Stimulated activated naive B cell treated with anti-CD40 and anti-IgM and Interleukin-4, amounts not matched to agents 10 μg/mL and 1 μg/mL and 100 μg/mL, for 72 hours (primary cell): ENCODE results near the gene ARV1.
A peak's percentile ranks its signal among the peaks of the same experiment; 100 is the strongest.
"Not testable (repeated sequence)": the region's sequence is repeated elsewhere in the genome, so short reads cannot be mapped to it uniquely, and the experiment has no call there.

Experiments used
- ATAC-seq, 2 donors: fragments of 150-1000 bp; cut with Tn5 transposase; replicated peaks; 2 replicates each; pipeline ENCODE4 v1.10.0; 2021; ENCODE audit warnings: moderate library complexity in 1 of 2
- DNase-seq: peaks from one replicate; pipeline ENCODE4 v3.0.0; 2021
- H3K27ac Mint-ChIP-seq: one replicate; pipeline ENCODE4 v1.8.0; 2022; ENCODE audit warnings: mild to moderate bottlenecking, mixed read lengths
- H3K27me3 Mint-ChIP-seq, 2 donors: one replicate each; pipeline ENCODE4 v1.8.0; 2022; ENCODE audit warnings: mixed read lengths in 2 of 2
- H3K36me3 Mint-ChIP-seq, 2 donors: one replicate each; pipeline ENCODE4 v1.8.0; 2022; ENCODE audit warnings: mixed read lengths in 2 of 2, mild to moderate bottlenecking in 1 of 2
- H3K4me1 Mint-ChIP-seq, 2 donors: one replicate each; pipeline ENCODE4 v1.8.0; 2022; ENCODE audit warnings: mixed read lengths in 2 of 2, mild to moderate bottlenecking in 1 of 2
- H3K4me3 Mint-ChIP-seq, 2 donors: one replicate each; pipeline ENCODE4 v1.8.0; 2022; ENCODE audit warnings: mild to moderate bottlenecking in 2 of 2, mixed read lengths in 2 of 2, moderate library complexity in 1 of 2
- H3K9me3 Mint-ChIP-seq, 2 donors: one replicate each; pipeline ENCODE4 v1.8.0; 2022; ENCODE audit warnings: mixed read lengths in 2 of 2, mild to moderate bottlenecking in 1 of 2

Gene ARV1

GRCh38 chr1:231016966-231017365, 38.1 kb downstream of the ARV1 start:
- ATAC-seq (no peak), DNase-seq (no peak)
- H3K27ac Mint-ChIP-seq, result no peak overlapping the region
- no peaks in the 10 kb centered on the region for H3K9me3 Mint-ChIP-seq
- H3K36me3 Mint-ChIP-seq, result peaks cover 4 to 5% of the 10 kb centered on the region in 2 donors
- H3K27me3 Mint-ChIP-seq, result no peaks in the 10 kb centered on the region
- H3K4me1 Mint-ChIP-seq, result peaks cover 7 to 9% of the 10 kb centered on the region in 2 donors
- no peak overlapping the region for H3K4me3 Mint-ChIP-seq

GRCh38 chr1:231019711-231020110, 40.8 kb downstream of the ARV1 start:
- Mint-ChIP-seq H3K27me3 (no peaks in the 10 kb centered on the region), H3K4me1 (peaks cover 7 to 9% of the 10 kb centered on the region in 2 donors), H3K36me3 (peaks cover 4 to 5% of the 10 kb centered on the region in 2 donors), H3K4me3 (peak overlapping the region in 1 of 2 donors; percentile 71), H3K9me3 (no peaks in the 10 kb centered on the region), H3K27ac (peak overlapping the region; percentile 56)
- DNase-seq (no peak), ATAC-seq (no peak)

- peaks cover 7 to 9% of the 10 kb centered on the region in 2 donors for H3K4me1 Mint-ChIP-seq
- peak overlapping the region; percentile 64 to 71 for H3K4me3 Mint-ChIP-seq
- peaks cover 4 to 5% of the 10 kb centered on the region in 2 donors for H3K36me3 Mint-ChIP-seq
- peak overlapping the region; percentile 0 for H3K27ac Mint-ChIP-seq
- no peaks in the 10 kb centered on the region for H3K9me3 Mint-ChIP-seq
- ATAC-seq, result peak; percentile 70 to 76
- H3K27me3 Mint-ChIP-seq, result no peaks in the 10 kb centered on the region
- DNase-seq, result no peak
Measured at GRCh38 chr1:231020139-231020601, 41.3 kb downstream of the ARV1 start.

- Mint-ChIP-seq H3K36me3 (peaks cover 4 to 5% of the 10 kb centered on the region in 2 donors), H3K27me3 (no peaks in the 10 kb centered on the region), H3K27ac (peak overlapping the region; percentile 0), H3K9me3 (no peaks in the 10 kb centered on the region), H3K4me1 (peaks cover 7 to 9% of the 10 kb centered on the region in 2 donors), H3K4me3 (no peak overlapping the region)
- ATAC-seq (peak in 1 of 2 donors; percentile 25), DNase-seq (no peak)
Measured at GRCh38 chr1:231020816-231021215, 41.9 kb downstream of the ARV1 start.

- ATAC-seq, result no peak
- H3K9me3 Mint-ChIP-seq, result no peaks in the 10 kb centered on the region
- peaks cover 7 to 9% of the 10 kb centered on the region in 2 donors for H3K4me1 Mint-ChIP-seq
- no peak overlapping the region for H3K4me3 Mint-ChIP-seq
- H3K36me3 Mint-ChIP-seq, result peaks cover 4 to 5% of the 10 kb centered on the region in 2 donors
- no peak for DNase-seq
- H3K27ac Mint-ChIP-seq, result no peak overlapping the region
- H3K27me3 Mint-ChIP-seq, result no peaks in the 10 kb centered on the region
Measured at GRCh38 chr1:231021540-231022031, 42.7 kb downstream of the ARV1 start.

GRCh38 chr1:231022543-231022942, 43.6 kb downstream of the ARV1 start:
- not testable (repeated sequence) for H3K9me3 Mint-ChIP-seq, H3K4me3 Mint-ChIP-seq

GRCh38 chr1:231023150-231023549, 44.3 kb downstream of the ARV1 start:
- H3K27me3 Mint-ChIP-seq, result peaks cover 0 to 6% of the 10 kb centered on the region in 2 donors
- H3K36me3 Mint-ChIP-seq, result peaks cover 3 to 6% of the 10 kb centered on the region in 2 donors
- H3K4me3 Mint-ChIP-seq, result no peak overlapping the region
- no peaks in the 10 kb centered on the region for H3K9me3 Mint-ChIP-seq
- DNase-seq (no peak), ATAC-seq (no peak)
- peaks cover 8 to 9% of the 10 kb centered on the region in 2 donors for H3K4me1 Mint-ChIP-seq
- H3K27ac Mint-ChIP-seq, result no peak overlapping the region

More at GRCh38 chr1:231022543-231022942, 43.6 kb downstream of the ARV1 start:
- not testable (repeated sequence) for H3K27me3 Mint-ChIP-seq, H3K36me3 Mint-ChIP-seq, ATAC-seq, H3K4me1 Mint-ChIP-seq, H3K27ac Mint-ChIP-seq, DNase-seq

GRCh38 chr1:231026576-231026975, 47.7 kb downstream of the ARV1 start:
- no peak overlapping the region for H3K4me3 Mint-ChIP-seq
- peaks cover 5 to 6% of the 10 kb centered on the region in 2 donors for H3K27me3 Mint-ChIP-seq
- H3K27ac Mint-ChIP-seq, result no peak overlapping the region
- H3K36me3 Mint-ChIP-seq, result peaks cover 0 to 4% of the 10 kb centered on the region in 2 donors
- no peak for ATAC-seq
- DNase-seq, result no peak
- peaks cover 5 to 8% of the 10 kb centered on the region in 2 donors for H3K4me1 Mint-ChIP-seq
- H3K9me3 Mint-ChIP-seq, result no peaks in the 10 kb centered on the region

- H3K4me3 Mint-ChIP-seq, result no peak overlapping the region
- DNase-seq (no peak), ATAC-seq (no peak)
- H3K9me3 Mint-ChIP-seq, result no peaks in the 10 kb centered on the region
- H3K4me1 Mint-ChIP-seq, result peaks cover 5 to 8% of the 10 kb centered on the region in 2 donors
- H3K36me3 Mint-ChIP-seq, result peaks cover 0 to 4% of the 10 kb centered on the region in 2 donors
- no peak overlapping the region for H3K27ac Mint-ChIP-seq
- peaks cover 5 to 6% of the 10 kb centered on the region in 2 donors for H3K27me3 Mint-ChIP-seq
Measured at GRCh38 chr1:231027136-231027925, 48.4 kb downstream of the ARV1 start.

GRCh38 chr1:231027971-231028370, 49.1 kb downstream of the ARV1 start:
- H3K4me1 Mint-ChIP-seq, result peaks cover 6 to 11% of the 10 kb centered on the region in 2 donors
- no peak overlapping the region for H3K27ac Mint-ChIP-seq
- DNase-seq, result no peak
- H3K27me3 Mint-ChIP-seq, result peaks cover 9% of the 10 kb centered on the region in 2 donors
- H3K36me3 Mint-ChIP-seq, result peaks cover 4% of the 10 kb centered on the region in 2 donors
- no peak for ATAC-seq
- no peak overlapping the region for H3K4me3 Mint-ChIP-seq
- H3K9me3 Mint-ChIP-seq, result no peaks in the 10 kb centered on the region

- H3K27me3 Mint-ChIP-seq, result peaks cover 10 to 14% of the 10 kb centered on the region in 2 donors
- H3K36me3 Mint-ChIP-seq, result peaks cover 4 to 5% of the 10 kb centered on the region in 2 donors
- H3K9me3 Mint-ChIP-seq, result no peaks in the 10 kb centered on the region
- peaks cover 7 to 14% of the 10 kb centered on the region in 2 donors for H3K4me1 Mint-ChIP-seq
- peak in 1 of 2 donors; percentile 29 for ATAC-seq
- DNase-seq, result no peak
- no peak overlapping the region for H3K27ac Mint-ChIP-seq
- H3K4me3 Mint-ChIP-seq, result peak overlapping the region; percentile 74 to 76
Measured at GRCh38 chr1:231028682-231029081, 49.8 kb downstream of the ARV1 start.

GRCh38 chr1:231029247-231029646, 50.4 kb downstream of the ARV1 start:
- not testable (repeated sequence) for ATAC-seq, H3K4me3 Mint-ChIP-seq, H3K9me3 Mint-ChIP-seq, H3K36me3 Mint-ChIP-seq, H3K27ac Mint-ChIP-seq, DNase-seq
- Mint-ChIP-seq H3K4me1 (peaks cover 7 to 14% of the 10 kb centered on the region in 2 donors), H3K27me3 (peaks cover 10 to 14% of the 10 kb centered on the region in 2 donors)

- H3K27me3 Mint-ChIP-seq, result peaks cover 10 to 14% of the 10 kb centered on the region in 2 donors
- H3K27ac Mint-ChIP-seq, result no peak overlapping the region
- DNase-seq (no peak), ATAC-seq (no peak)
- no peaks in the 10 kb centered on the region for H3K9me3 Mint-ChIP-seq
- H3K4me1 Mint-ChIP-seq, result peaks cover 7 to 14% of the 10 kb centered on the region in 2 donors
- H3K4me3 Mint-ChIP-seq, result no peak overlapping the region
- H3K36me3 Mint-ChIP-seq, result peaks cover 4 to 5% of the 10 kb centered on the region in 2 donors
Measured at GRCh38 chr1:231029841-231030240, 50.9 kb downstream of the ARV1 start.

GRCh38 chr1:231032963-231033362, 54.1 kb downstream of the ARV1 start:
- ATAC-seq (no peak), DNase-seq (no peak)
- H3K4me3 Mint-ChIP-seq, result no peak overlapping the region
- peaks cover 5 to 37% of the 10 kb centered on the region in 2 donors for H3K27me3 Mint-ChIP-seq
- peaks cover 6 to 7% of the 10 kb centered on the region in 2 donors for H3K36me3 Mint-ChIP-seq
- H3K9me3 Mint-ChIP-seq, result no peaks in the 10 kb centered on the region
- H3K4me1 Mint-ChIP-seq, result peaks cover 11 to 36% of the 10 kb centered on the region in 2 donors
- no peak overlapping the region for H3K27ac Mint-ChIP-seq

- H3K36me3 Mint-ChIP-seq, result peaks cover 6 to 7% of the 10 kb centered on the region in 2 donors
- peaks cover 14 to 35% of the 10 kb centered on the region in 2 donors for H3K4me1 Mint-ChIP-seq
- ATAC-seq (no peak), DNase-seq (no peak)
- H3K4me3 Mint-ChIP-seq, result no peak overlapping the region
- peaks cover 5 to 33% of the 10 kb centered on the region in 2 donors for H3K27me3 Mint-ChIP-seq
- H3K9me3 Mint-ChIP-seq, result no peaks in the 10 kb centered on the region
- no peak overlapping the region for H3K27ac Mint-ChIP-seq
Measured at GRCh38 chr1:231035799-231036198, 56.9 kb downstream of the ARV1 start.
